BLaER1 (cell line): ENCODE measurements around the gene DGCR8.

Experiments
- H3K27ac ChIP-seq: shearing (Covaris generic); formaldehyde crosslinking; 2 replicates; pipeline ENCODE4 v1.8.1; 2022
- H3K27me3 ChIP-seq: shearing (Covaris generic); formaldehyde crosslinking; 2 replicates; pipeline ENCODE4 v1.8.1; 2022
- H3K36me3 ChIP-seq: shearing (Covaris generic); formaldehyde crosslinking; 2 replicates; pipeline ENCODE4 v1.8.1; 2022
- H3K4me1 ChIP-seq: shearing (Covaris generic); formaldehyde crosslinking; 2 replicates; pipeline ENCODE4 v1.8.1; 2022
- H3K4me2 ChIP-seq: shearing (Covaris generic); formaldehyde crosslinking; 2 replicates; pipeline ENCODE4 v1.8.1; 2022
- H3K4me3 ChIP-seq: shearing (Covaris generic); formaldehyde crosslinking; 2 replicates; pipeline ENCODE4 v1.8.1; 2022
- H3K9ac ChIP-seq: shearing (Covaris generic); formaldehyde crosslinking; 2 replicates; pipeline ENCODE4 v1.8.1; 2022
- H3K9me3 ChIP-seq: shearing (Covaris generic); formaldehyde crosslinking; 2 replicates; pipeline ENCODE4 v1.8.1; 2022
- H4K20me1 ChIP-seq: shearing (Covaris generic); formaldehyde crosslinking; 2 replicates; pipeline ENCODE4 v1.8.1; 2022
- Cebpa-rat ChIP-seq: shearing (Covaris generic); IDR thresholded peaks from 2 replicates; pipeline ENCODE4 v1.8.1; 2022

DGCR8 gene

DNA sequence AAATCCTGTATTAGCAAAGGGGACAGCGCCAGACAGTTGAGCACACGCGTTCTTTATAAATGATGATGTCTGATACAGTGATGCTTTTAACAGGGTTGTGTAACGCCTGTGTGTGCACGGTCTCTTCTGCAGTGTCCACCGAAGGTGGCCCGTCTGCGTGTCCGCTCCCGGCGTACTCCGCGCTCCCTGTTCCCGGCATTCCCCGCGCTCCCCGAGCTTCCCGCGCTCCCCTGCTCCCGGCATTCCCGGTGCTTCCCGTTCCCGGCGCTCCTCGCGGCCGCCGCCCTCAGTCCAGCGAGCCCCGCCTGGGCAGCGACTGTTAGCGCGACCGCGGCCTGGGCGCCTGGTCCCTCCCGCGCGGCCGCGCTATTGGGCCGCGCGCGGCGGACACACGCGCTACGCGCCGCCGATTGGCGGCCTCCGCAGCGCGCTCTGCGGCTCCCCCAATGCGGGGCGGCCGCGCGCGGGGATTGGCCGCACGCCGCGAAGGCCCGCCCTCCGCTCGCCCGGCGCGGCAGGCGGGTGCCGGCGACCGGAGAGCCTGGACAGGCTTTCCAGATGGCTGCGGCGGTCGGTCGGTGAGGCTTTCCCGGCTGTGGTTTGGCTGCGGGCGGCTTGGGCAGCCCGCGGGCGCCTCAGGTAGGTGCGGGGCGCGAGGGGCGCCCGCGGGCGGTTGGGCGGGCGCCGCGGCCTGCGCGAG lies at the start of gene DGCR8:
DGCR8 (plus strand) TSS at position 497 of the 700 bp plus-strand sequence. CDS start 5,723 bp downstream, outside the sequence.
- Histone ChIP-seq H3K9ac (peak within 1 kb of the TSS; percentile 85), H3K4me2 (peak within 1 kb of the TSS; percentile 92), H3K27ac (peak within 1 kb of the TSS; percentile 94), H4K20me1 (peaks cover 43% of the 10 kb centered on the region), H3K27me3 (no peaks in the 10 kb centered on the region), H3K4me3 (peak within 1 kb of the TSS; percentile 83), H3K4me1 (peaks cover 50% of the 10 kb centered on the region), H3K9me3 (no peaks in the 10 kb centered on the region), H3K36me3 (peaks cover 22% of the 10 kb centered on the region; the same call in 1 of the 2 replicates)
- no peak for TF ChIP-seq Cebpa-rat

DNA sequence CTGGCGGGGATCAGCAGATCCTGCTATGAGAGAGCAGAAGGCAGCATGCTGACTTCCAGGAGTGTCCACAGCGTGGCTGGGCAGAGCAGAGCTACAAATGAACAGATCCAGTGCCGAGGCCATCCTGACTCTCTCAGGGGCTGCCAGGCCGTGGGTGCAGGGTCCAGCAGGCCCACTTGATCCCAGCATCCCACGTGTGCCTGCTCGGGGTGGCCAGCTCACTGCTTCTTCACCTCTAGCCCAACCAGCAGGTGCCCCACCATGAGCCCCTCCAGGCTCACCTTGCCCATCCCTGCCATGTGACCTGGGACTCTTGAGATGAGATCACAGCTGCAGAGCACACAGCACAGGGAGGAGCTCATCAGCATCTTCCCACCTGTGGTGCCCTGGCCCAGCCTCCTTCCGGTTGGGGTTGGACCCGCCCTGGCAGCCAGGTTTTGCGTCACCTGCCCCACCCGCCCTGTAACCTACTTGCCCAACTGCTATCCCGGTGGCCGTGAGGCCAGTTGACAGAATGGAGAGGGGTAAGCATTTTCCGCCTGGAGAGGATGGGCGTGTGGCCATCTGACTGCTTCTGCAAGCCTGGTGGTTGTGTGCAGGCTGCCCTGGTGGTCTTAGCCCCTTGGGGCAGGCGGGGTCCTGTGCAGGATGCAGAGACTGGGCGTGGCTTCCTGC lies 48.2 kb upstream of the DGCR8 start:
- H3K4me3 ChIP-seq, result peak overlapping the region; percentile 32
- no peaks in the 10 kb centered on the region for H3K27me3 ChIP-seq
- H3K36me3 ChIP-seq, result peaks cover 27% of the 10 kb centered on the region
- H3K4me1 ChIP-seq, result peaks cover 97% of the 10 kb centered on the region
- no peak for TF ChIP-seq Cebpa-rat
- peak overlapping the region; percentile 96 for H3K27ac ChIP-seq
- H3K9ac ChIP-seq, result peak overlapping the region; percentile 75
- no peaks in the 10 kb centered on the region for H4K20me1 ChIP-seq
- peak overlapping the region; percentile 94 for H3K4me2 ChIP-seq
- H3K9me3 ChIP-seq, result peaks cover 30% of the 10 kb centered on the region

DNA sequence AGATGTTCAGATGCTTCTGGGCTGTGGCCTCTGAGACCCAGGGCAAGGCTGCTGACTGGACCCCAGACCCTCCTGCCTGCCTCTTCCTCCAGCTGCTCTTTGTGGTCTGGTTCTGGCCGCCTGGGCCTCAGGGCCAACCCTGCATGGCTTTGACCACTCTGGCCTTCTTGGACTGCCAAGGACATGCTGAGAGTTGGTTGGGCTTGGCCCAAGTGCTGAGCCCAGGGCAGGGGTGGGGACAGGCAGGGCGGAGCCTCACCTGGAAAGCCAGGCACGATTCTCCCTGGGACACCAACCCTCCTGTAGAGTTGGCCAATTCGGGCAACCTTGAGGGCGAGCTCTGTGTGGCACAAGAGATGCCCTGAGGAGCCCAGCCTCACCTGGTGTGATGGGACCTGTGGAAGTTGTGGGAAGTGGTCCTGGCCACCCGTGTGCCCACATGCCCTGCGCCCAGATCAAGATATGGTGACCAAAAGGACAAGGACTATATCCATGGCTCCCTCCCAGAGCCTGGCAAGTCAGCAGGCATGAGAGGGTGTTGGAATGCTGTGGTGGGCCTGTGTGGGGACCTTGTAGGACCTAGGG lies 47.5 kb upstream of the DGCR8 start:
- no peak for TF ChIP-seq Cebpa-rat
- peaks cover 97% of the 10 kb centered on the region for H3K4me1 ChIP-seq

DNA sequence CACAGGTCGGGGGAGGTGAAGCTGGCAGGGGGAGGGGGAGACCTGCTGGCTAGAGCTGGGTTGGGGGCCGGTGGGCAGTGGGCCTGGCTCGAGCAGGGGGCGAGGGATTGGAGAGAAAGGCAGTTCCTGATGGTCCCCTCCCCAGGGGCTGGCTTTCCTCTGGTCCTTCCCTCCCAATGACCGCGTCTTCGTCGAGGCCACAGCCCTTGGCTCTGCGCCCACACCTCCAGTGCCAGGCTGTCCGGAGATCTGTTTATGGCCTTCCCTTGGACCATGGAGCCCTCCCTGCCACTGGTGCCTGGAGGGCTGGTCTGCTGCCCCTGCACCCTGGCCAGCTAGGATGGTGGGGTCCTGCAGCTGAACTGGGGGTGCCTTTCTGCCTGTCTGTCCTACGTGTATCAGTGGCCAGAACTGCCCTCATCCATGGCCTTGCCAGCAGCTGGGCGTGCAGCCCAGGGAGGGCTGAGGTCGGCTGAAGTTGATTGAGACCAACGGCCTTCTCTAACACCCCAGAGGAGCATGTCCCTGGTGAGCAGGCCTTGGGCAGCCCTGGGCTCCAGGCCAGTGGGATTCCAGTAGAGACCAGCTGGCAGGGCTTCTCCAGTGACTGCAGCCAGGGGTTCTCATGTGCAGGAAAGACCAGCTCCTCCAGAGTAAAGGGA lies 46.9 kb upstream of the DGCR8 start:
- Histone ChIP-seq H3K4me2 (peak overlapping the region; percentile 94), H3K4me1 (peaks cover 97% of the 10 kb centered on the region), H3K27me3 (no peaks in the 10 kb centered on the region), H3K9ac (peak overlapping the region; percentile 75), H3K36me3 (peaks cover 25% of the 10 kb centered on the region), H3K4me3 (peak overlapping the region; percentile 32; the same call in 1 of the 2 replicates), H4K20me1 (no peaks in the 10 kb centered on the region), H3K27ac (peak overlapping the region; percentile 96), H3K9me3 (peaks cover 30% of the 10 kb centered on the region)
- no peak for TF ChIP-seq Cebpa-rat

More for the DNA sequence above, 47.5 kb upstream of the DGCR8 start:
- Histone ChIP-seq H3K4me3 (peak overlapping the region; percentile 32), H3K27me3 (no peaks in the 10 kb centered on the region), H3K9ac (peak overlapping the region; percentile 75), H3K27ac (peak overlapping the region; percentile 96), H3K36me3 (peaks cover 25% of the 10 kb centered on the region), H4K20me1 (no peaks in the 10 kb centered on the region), H3K9me3 (peaks cover 30% of the 10 kb centered on the region), H3K4me2 (peak overlapping the region; percentile 94)

DNA sequence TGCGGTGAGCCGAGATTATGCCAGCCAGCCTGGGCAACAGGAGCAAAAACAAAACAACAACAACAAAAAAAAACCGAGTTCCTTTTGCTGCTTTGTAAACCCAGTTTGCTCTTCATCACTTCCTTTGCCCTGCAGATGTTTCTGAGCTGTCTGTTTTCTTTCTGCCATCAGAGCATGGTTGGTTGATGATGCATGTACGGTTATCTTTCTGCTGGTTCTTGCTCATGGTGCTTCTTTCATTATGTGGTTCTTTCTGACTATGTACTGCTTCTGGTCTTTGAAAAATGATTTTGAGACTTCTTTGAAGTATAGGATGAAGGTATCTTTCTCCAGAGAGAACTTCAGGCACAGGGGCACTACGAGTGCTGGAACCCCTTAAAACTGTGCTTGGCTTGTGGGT lies 45.9 kb upstream of the DGCR8 start:
- H3K27me3 ChIP-seq, result no peaks in the 10 kb centered on the region
- H3K36me3 ChIP-seq, result peaks cover 30% of the 10 kb centered on the region
- peak overlapping the region; percentile 75 for H3K9ac ChIP-seq
- peaks cover 97% of the 10 kb centered on the region for H3K4me1 ChIP-seq
- no peak for TF ChIP-seq Cebpa-rat
- peak overlapping the region; percentile 96 for H3K27ac ChIP-seq
- peaks cover 30% of the 10 kb centered on the region for H3K9me3 ChIP-seq
- H3K4me3 ChIP-seq, result peak overlapping the region; percentile 37
- peak overlapping the region; percentile 94 for H3K4me2 ChIP-seq
- no peaks in the 10 kb centered on the region for H4K20me1 ChIP-seq

DNA sequence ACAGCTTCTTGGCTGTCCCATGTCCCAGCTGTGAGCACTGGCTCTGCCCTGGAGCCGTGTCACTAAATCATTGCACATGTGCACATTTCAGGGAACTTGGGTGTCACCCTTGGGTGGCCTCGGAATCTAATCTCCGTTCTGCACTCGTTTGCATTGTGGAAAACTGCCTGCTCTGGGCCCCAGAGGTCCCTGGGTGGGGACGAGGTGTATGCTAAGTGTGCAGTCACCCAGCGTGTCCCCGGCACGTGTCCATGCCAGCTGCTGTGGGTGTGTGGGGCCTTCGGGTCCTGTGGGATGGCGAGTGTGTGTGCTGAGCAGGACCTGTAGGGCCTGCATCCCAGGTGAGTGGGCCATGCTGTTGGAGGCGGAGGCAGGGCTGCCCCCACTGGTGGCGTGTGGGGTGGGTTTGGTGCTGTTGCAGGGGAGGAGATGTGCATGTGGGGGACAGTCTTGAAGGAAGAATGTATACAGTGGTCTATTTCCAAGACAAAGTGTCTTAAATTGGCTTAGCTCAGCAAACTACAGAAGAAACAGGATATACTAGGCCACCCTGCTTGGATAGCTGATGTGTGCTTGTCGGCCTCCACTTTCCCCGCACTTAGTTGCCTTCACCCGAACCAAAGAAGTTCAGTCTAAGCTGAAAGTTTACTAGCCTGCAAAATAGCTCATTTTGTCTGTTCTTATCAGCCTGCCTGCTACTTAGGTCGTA lies 44.5 kb upstream of the DGCR8 start:
- H3K36me3 ChIP-seq, result peaks cover 44% of the 10 kb centered on the region
- peak overlapping the region; percentile 72; the same call in 1 of the 2 replicates for H3K9ac ChIP-seq
- peaks cover 30% of the 10 kb centered on the region for H3K9me3 ChIP-seq
- peak overlapping the region; percentile 94 for H3K4me2 ChIP-seq
- H3K4me3 ChIP-seq, result peak overlapping the region; percentile 37
- H3K4me1 ChIP-seq, result peaks cover 97% of the 10 kb centered on the region
- no peaks in the 10 kb centered on the region for H3K27me3 ChIP-seq
- no peak for TF ChIP-seq Cebpa-rat
- H4K20me1 ChIP-seq, result no peaks in the 10 kb centered on the region
- H3K27ac ChIP-seq, result peak overlapping the region; percentile 96

DNA sequence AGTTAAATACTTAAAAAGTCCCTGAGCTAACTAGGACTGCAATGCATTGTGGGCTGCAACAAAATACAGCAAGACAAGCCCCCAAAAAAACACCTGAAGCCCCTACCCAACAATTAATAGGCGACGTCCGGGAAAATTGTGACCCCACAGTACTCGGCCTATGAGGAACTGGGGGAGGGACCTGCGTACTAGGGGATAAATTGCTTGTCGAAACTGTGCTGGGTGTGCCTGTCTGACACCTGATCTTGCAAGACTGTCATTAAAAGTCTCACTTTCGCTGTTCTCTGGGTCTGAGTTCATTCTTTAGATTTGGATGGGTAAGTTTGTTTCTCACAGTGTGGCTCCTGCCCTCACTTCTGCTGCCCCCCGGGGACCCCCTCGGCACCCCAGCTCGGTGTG lies 44.0 kb upstream of the DGCR8 start:
- Histone ChIP-seq H3K9ac (no peak overlapping the region; the same call in 1 of the 2 replicates), H3K36me3 (peaks cover 49% of the 10 kb centered on the region), H3K4me2 (peak overlapping the region; percentile 94), H3K27ac (peak overlapping the region; percentile 96), H3K4me3 (peak overlapping the region; percentile 37; the same call in 1 of the 2 replicates), H3K9me3 (peaks cover 30% of the 10 kb centered on the region), H4K20me1 (no peaks in the 10 kb centered on the region), H3K4me1 (peaks cover 94% of the 10 kb centered on the region), H3K27me3 (no peaks in the 10 kb centered on the region)
- no peak for TF ChIP-seq Cebpa-rat

DNA sequence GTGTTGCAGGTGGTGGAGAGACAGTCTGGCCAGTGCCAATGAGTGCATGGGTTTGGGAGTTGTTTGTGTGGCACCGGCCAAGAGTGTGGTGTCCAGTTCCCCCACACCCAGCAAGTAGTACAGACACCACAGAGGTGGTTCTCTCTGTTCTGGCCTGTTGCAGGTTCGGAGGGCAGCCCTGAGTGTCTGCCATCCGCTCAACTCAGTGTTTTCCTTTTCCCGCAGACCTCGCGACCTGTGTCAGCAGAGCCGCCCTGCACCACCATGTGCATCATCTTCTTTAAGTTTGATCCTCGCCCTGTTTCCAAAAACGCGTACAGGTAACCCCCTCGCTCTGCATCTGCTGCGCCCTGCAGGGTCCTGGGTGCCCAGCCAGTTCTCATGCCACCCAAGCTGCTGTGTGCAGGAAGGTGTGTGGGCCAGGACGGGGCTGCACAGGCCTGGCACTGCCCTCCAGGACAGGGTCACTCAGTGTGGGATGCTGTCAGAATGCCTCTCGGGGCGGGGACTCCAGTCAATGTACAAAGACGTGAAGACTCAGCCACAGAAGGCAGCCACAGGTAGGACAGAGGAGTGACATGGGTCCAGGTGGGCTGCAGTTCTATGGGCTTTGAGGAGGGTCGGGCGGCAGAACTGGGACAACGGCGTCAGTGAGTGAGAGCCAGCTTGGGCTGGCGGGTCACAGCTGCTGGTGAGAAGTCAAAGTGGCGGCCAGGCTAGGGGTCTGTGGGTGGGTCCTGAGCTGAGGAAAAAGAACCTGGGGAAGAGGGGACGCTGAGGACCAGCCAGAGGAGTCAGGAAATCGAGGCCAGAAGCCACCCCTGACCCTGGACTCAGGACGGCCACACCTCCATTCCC lies 43.3 kb upstream of the DGCR8 start:
- H3K36me3 ChIP-seq, result peaks cover 50% of the 10 kb centered on the region
- no peaks in the 10 kb centered on the region for H3K27me3 ChIP-seq
- peak overlapping the region; percentile 96 for H3K27ac ChIP-seq
- no peaks in the 10 kb centered on the region for H4K20me1 ChIP-seq
- H3K9me3 ChIP-seq, result peaks cover 30% of the 10 kb centered on the region
- H3K4me1 ChIP-seq, result peaks cover 87% of the 10 kb centered on the region
- H3K4me2 ChIP-seq, result peak overlapping the region; percentile 94
- no peak for TF ChIP-seq Cebpa-rat
- H3K9ac ChIP-seq, result peak overlapping the region; percentile 66
- peak overlapping the region; percentile 37 for H3K4me3 ChIP-seq
